Measurements from ENCODE around the gene TTC21A.

Gene TTC21A

DNA sequence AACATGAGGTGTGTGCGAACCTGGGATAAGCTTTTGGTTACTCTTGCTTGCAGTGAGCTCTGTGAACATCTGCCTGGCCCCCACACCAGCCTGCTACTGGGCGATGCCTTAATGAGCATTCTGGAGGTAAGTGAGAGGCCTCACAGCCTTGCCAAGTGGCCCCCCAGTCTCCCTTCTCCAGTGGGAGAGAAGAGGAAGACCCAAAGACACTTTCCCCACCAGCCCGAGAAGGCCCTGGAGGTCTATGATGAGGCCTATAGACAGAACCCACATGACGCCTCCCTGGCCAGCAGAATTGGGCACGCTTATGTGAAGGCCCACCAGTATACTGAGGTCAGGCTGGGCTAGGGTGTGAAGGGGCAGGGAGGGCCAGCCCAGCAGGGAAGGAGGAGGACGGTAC is 22.5 kb downstream of the TTC21A start:
- Histone ChIP-seq H3K36me3 (no peaks in the 10 kb centered on the region; a peak in 1 of 22 replicates), H3K9me3 (replicated peaks in 1 of 11) (no peaks in the 10 kb centered on the region), H3K27ac (peak overlapping the region in 1 of 11 experiments; percentile 81; a peak in 2 of 22 replicates), H3K27me3 (no peaks in the 10 kb centered on the region), H3K4me2 (peak overlapping the region in 8 of 11 experiments; percentile 93 to 98 (median 95); a peak in 16 of 22 replicates), H4K20me1 (no peaks in the 10 kb centered on the region), H3K4me3 (no peak overlapping the region), H3K4me1 (peaks cover 28 to 84% (median 68%) of the 10 kb centered on the region in 10 experiments), H3K9ac (no peak overlapping the region)
- TF ChIP-seq Cebpa-rat (IDR thresholded peaks at IDR 0.05), result no peak

DNA sequence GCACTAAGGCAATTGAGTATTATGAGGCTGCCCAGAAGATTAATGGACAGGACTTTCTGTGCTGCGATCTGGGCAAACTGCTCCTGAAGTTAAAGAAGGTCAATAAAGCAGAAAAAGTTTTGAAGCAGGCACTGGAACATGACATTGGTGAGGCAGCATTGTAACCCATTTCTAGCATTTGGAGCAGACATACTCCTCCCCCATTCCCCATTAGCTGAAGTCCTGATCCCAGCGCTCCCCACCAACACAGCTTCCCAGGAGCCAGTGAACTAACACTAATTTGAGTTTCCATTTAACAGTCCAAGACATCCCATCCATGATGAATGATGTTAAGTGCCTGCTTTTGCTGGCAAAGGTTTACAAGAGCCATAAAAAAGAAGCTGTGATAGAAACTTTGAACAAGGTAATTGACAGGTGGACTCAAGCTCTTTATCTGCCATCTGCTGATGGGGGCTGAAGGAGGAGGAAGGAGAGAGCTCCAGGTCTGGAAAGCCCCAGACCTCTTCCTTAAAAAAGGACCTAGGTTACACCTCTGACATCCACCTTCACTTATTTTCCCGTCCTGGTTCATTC is 23.3 kb downstream of the TTC21A start:
- Histone ChIP-seq H3K4me2 (peak overlapping the region in 7 of 11 experiments; percentile 93 to 98 (median 96); a peak in 12 of 22 replicates), H3K27me3 (no peaks in the 10 kb centered on the region), H4K20me1 (no peaks in the 10 kb centered on the region; a peak in 1 of 22 replicates), H3K9ac (no peak overlapping the region), H3K9me3 (replicated peaks in 1 of 11) (no peaks in the 10 kb centered on the region), H3K36me3 (no peaks in the 10 kb centered on the region; a peak in 1 of 22 replicates), H3K27ac (peak overlapping the region in 1 of 11 experiments; percentile 81; a peak in 1 of 22 replicates), H3K4me1 (peaks cover 28 to 76% (median 61%) of the 10 kb centered on the region in 10 experiments), H3K4me3 (no peak overlapping the region)
- no peak for TF ChIP-seq Cebpa-rat (IDR thresholded peaks at IDR 0.05)

DNA sequence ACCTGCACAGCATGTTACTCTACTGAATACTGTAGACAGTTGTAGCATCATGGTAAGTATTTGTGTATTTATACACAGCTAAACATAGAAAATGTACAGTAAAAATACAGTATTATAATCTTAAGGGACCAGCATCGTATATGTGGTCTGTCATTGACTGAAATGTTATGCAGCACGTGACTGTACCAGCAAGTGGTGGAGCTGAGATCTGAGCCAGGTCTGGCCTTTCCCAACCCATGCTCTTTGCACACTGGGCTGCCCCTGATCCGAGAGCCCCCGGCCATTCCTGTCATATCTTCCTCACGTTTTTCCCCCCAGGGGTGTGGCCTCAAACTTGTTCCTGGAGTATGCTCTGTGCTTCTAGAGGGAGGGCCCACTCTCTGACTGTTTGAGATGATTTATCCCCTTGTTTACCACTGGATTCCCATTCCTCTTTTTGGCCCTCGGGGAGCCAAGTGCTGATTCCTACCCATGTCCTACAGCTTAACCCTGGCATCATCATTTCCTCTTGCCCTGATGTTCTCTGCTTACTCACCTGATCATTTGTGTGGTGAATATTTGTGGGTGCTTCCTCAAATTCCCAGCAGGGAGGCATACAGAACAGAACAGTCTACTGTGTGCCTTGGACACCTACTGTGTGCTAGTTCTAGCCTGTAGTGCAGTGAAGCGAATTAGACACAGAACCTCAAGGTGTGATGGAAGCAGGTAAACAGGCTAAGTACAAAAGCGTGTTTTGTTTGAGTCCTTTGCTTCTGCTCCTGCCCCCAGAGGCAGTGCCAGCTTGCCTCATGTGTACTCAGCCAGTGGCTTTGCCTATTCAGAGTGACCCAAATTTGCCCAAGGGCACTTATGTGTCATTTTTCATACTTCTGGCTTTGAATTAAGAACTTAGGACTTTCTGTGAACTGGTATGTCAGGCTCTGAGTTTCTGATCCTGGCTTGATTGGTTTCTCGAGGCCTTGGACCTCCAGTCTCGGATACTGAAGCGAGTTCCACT is 24.9 kb downstream of the TTC21A start:
- Histone ChIP-seq H3K9me3 (replicated peaks in 1 of 11) (no peaks in the 10 kb centered on the region), H3K4me3 (no peak overlapping the region), H3K9ac (no peak overlapping the region), H3K27me3 (no peaks in the 10 kb centered on the region), H3K4me1 (peaks cover 15 to 60% (median 45%) of the 10 kb centered on the region in 10 experiments), H3K36me3 (peaks cover 0 to 6% (median 0%) of the 10 kb centered on the region in 11 experiments; a peak in 4 of 22 replicates), H4K20me1 (peaks cover 0 to 11% (median 0%) of the 10 kb centered on the region in 11 experiments; a peak in 1 of 22 replicates), H3K4me2 (peak overlapping the region in 3 of 11 experiments; percentile 1 to 98 (median 12); a peak in 4 of 22 replicates), H3K27ac (no peak overlapping the region)
- no peak for TF ChIP-seq Cebpa-rat (IDR thresholded peaks at IDR 0.05)

GRCh38 chr3:39133093-39133490 is 25.6 kb downstream of the TTC21A start:
- TF ChIP-seq Cebpa-rat (IDR thresholded peaks at IDR 0.05), result no peak
- no peak overlapping the region for H3K4me3 ChIP-seq
- no peak overlapping the region for H3K27ac ChIP-seq
- H3K4me1 ChIP-seq, result peaks cover 8 to 53% (median 38%) of the 10 kb centered on the region in 10 experiments
- no peaks in the 10 kb centered on the region for H3K9me3 ChIP-seq (replicated peaks in 1 of 11)
- no peaks in the 10 kb centered on the region for H3K27me3 ChIP-seq
- H3K36me3 ChIP-seq, result peaks cover 0 to 12% (median 4%) of the 10 kb centered on the region in 11 experiments; a peak in 6 of 22 replicates
- no peak overlapping the region for H3K9ac ChIP-seq
- peaks cover 0 to 18% (median 0%) of the 10 kb centered on the region in 11 experiments; a peak in 6 of 22 replicates for H4K20me1 ChIP-seq
- H3K4me2 ChIP-seq, result no peak overlapping the region

- Histone ChIP-seq H3K36me3 (peaks cover 0 to 17% (median 9%) of the 10 kb centered on the region in 11 experiments; a peak in 7 of 22 replicates), H3K4me1 (peaks cover 6 to 46% (median 34%) of the 10 kb centered on the region in 10 experiments), H3K27ac (no peak overlapping the region), H3K27me3 (no peaks in the 10 kb centered on the region), H3K9ac (no peak overlapping the region), H3K4me2 (no peak overlapping the region; a peak in 1 of 22 replicates), H4K20me1 (peaks cover 0 to 25% (median 0%) of the 10 kb centered on the region in 11 experiments; a peak in 6 of 22 replicates), H3K4me3 (no peak overlapping the region), H3K9me3 (replicated peaks in 1 of 11) (no peaks in the 10 kb centered on the region)
- no peak for TF ChIP-seq Cebpa-rat (IDR thresholded peaks at IDR 0.05)
These were observed 26.3 kb downstream of the TTC21A start for GRCh38 chr3:39133822-39134221.

- no peak for TF ChIP-seq Cebpa-rat (IDR thresholded peaks at IDR 0.05)
- Histone ChIP-seq H4K20me1 (peaks cover 0 to 29% (median 0%) of the 10 kb centered on the region in 11 experiments; a peak in 7 of 22 replicates), H3K4me2 (peak overlapping the region in 3 of 11 experiments; percentile 20 to 21 (median 21); a peak in 3 of 22 replicates)
These were observed 26.8 kb downstream of the TTC21A start for GRCh38 chr3:39134305-39134704.

GRCh38 chr3:39135170-39135805 is 27.8 kb downstream of the TTC21A start:
- Histone ChIP-seq H3K9ac (no peak overlapping the region), H3K4me2 (no peak overlapping the region), H3K27me3 (no peaks in the 10 kb centered on the region), H3K27ac (no peak overlapping the region), H3K4me3 (no peak overlapping the region), H3K36me3 (peaks cover 4 to 26% (median 14%) of the 10 kb centered on the region in 11 experiments; a peak in 19 of 22 replicates), H4K20me1 (peaks cover 0 to 39% (median 4%) of the 10 kb centered on the region in 11 experiments; a peak in 13 of 22 replicates), H3K9me3 (replicated peaks in 1 of 11) (no peaks in the 10 kb centered on the region), H3K4me1 (peaks cover 20 to 35% (median 27%) of the 10 kb centered on the region in 10 experiments)
- TF ChIP-seq Cebpa-rat (IDR thresholded peaks at IDR 0.05), result no peak

More at GRCh38 chr3:39134305-39134704, 26.8 kb downstream of the TTC21A start:
- Histone ChIP-seq H3K9ac (no peak overlapping the region), H3K9me3 (replicated peaks in 1 of 11) (no peaks in the 10 kb centered on the region), H3K27me3 (no peaks in the 10 kb centered on the region), H3K4me1 (peaks cover 11 to 41% (median 30%) of the 10 kb centered on the region in 10 experiments), H3K27ac (no peak overlapping the region), H3K36me3 (peaks cover 0 to 17% (median 9%) of the 10 kb centered on the region in 11 experiments; a peak in 7 of 22 replicates), H3K4me3 (no peak overlapping the region)
